HepG2 (cell line): Measurements from ENCODE around the gene JAKMIP2. TPM values are rescaled to one million over a fixed set of nuclear protein-coding genes. Genes with fewer than 3 reads are reported as not detected.

Experiments
- FOXO1 ChIP-seq: sonication (generic); formaldehyde crosslinking; IDR thresholded peaks from 2 replicates; pipeline ENCODE4 v1.4.0; 2020; ENCODE audit warnings: missing genetic modification reagents
- NFKBIZ ChIP-seq: IDR thresholded peaks from 2 replicates; pipeline ENCODE4 v1.6.1; 2018; ENCODE audit warnings: missing genetic modification reagents, missing compliant biosample characterization
- POGZ ChIP-seq: sonication (generic); formaldehyde crosslinking; IDR thresholded peaks from 2 replicates; pipeline ENCODE4 v1.4.0; 2020; ENCODE audit warnings: mild to moderate bottlenecking, missing genetic modification reagents
- SOX5 ChIP-seq: IDR thresholded peaks from 2 replicates; pipeline ENCODE4 v1.6.1; 2016; ENCODE audit warnings: borderline replicate concordance
- SOX6 ChIP-seq, 2 experiments: fragments of 450-650 bp in 1 of 2; sonication (generic) in 1 of 2; formaldehyde crosslinking in 1 of 2; IDR thresholded peaks; 2 replicates each; pipeline versions ENCODE4 v1.4.0 to v1.6.1; 2017 to 2020; ENCODE audit warnings: antibody characterized with exemption in 1 of 2, mild to moderate bottlenecking in 1 of 2, missing genetic modification reagents in 1 of 2
- STAG1 ChIP-seq: sonication (generic); formaldehyde crosslinking; IDR thresholded peaks from 2 replicates; pipeline ENCODE4 v1.4.0; 2020; ENCODE audit warnings: missing genetic modification reagents
- TRIM24 ChIP-seq: sonication (generic); formaldehyde crosslinking; IDR thresholded peaks from 2 replicates; pipeline ENCODE4 v1.8.0; 2022; ENCODE audit warnings: mild to moderate bottlenecking, missing genetic modification reagents
- U2AF2 ChIP-seq: fragments of 200-400 bp; formaldehyde crosslinking; IDR thresholded peaks from 2 replicates; pipeline ENCODE4 v1.6.1; 2017; ENCODE audit warnings: low read depth, mild to moderate bottlenecking, low read length
- ZMYM2 ChIP-seq: sonication (generic); formaldehyde crosslinking; IDR thresholded peaks from 2 replicates; pipeline ENCODE4 v1.8.0; 2022; ENCODE audit warnings: mild to moderate bottlenecking, missing genetic modification reagents
- ZNF260 ChIP-seq: sonication (generic); formaldehyde crosslinking; IDR thresholded peaks from 2 replicates; pipeline ENCODE4 v1.4.0; 2020; ENCODE audit warnings: missing genetic modification reagents, low read depth, mild to moderate bottlenecking, borderline replicate concordance
- ZNF333 ChIP-seq: sonication (generic); formaldehyde crosslinking; IDR thresholded peaks from 2 replicates; pipeline ENCODE4 v1.4.0; 2020; ENCODE audit warnings: mild to moderate bottlenecking, missing genetic modification reagents, borderline replicate concordance
- ZNF619 ChIP-seq: sonication (generic); formaldehyde crosslinking; IDR thresholded peaks from 2 replicates; pipeline ENCODE4 v1.4.0; 2020; ENCODE audit warnings: mild to moderate bottlenecking, missing genetic modification reagents
- ZNF775 ChIP-seq: sonication (generic); formaldehyde crosslinking; IDR thresholded peaks from 2 replicates; pipeline ENCODE4 v1.4.0; 2020; ENCODE audit warnings: missing genetic modification reagents, mild to moderate bottlenecking, moderate library complexity, borderline replicate concordance
- polyA plus RNA-seq, 8 experiments: library from polyadenylated mRNA; depleted of rRNA in 3 of 8; stranded (reverse) in 7 of 8; unstranded in 1 of 8; fragments of >200 nt; fragmentation: Illumina TruSeq in 4 of 8; extraction: Trizol in 4 of 8; gene quantifications; 2 replicates each; pipeline versions ENCODE4 v1.2.1 to v1.2.3, GENCODE V29; 2011 to 2016; ENCODE audit warnings: low read depth in 4 of 8, missing spikeins in 1 of 8, mixed read lengths in 1 of 8; ENCODE audit not compliant: insufficient read depth in 1 of 8
- total RNA-seq, 5 experiments: library from RNA; depleted of rRNA; stranded (reverse); fragments of >200 nt; fragmentation: Illumina TruSeq; extraction: Trizol; gene quantifications; 2 replicates each; pipeline ENCODE4 v1.2.3, GENCODE V29; 2016; ENCODE audit warnings: low read depth in 1 of 5
- TF ChIP-seq, protein P1 (sequence below): IDR thresholded peaks from 2 replicates; pipeline ENCODE4 v1.4.0; 2020; ENCODE audit warnings: mild to moderate bottlenecking, missing genetic modification reagents
- TF ChIP-seq, protein P2 (sequence below): IDR thresholded peaks from 2 replicates; pipeline ENCODE4 v1.6.1; 2016; ENCODE audit warnings: missing compliant biosample characterization, missing genetic modification reagents, borderline replicate concordance
- TF ChIP-seq, protein P3 (sequence below): sonication (generic); formaldehyde crosslinking; IDR thresholded peaks from 2 replicates; pipeline ENCODE4 v1.5.1; 2020; ENCODE audit warnings: missing genetic modification reagents, mild to moderate bottlenecking, borderline replicate concordance
- TF ChIP-seq, protein P4 (sequence below): sonication (generic); formaldehyde crosslinking; IDR thresholded peaks from 2 replicates; pipeline ENCODE4 v1.4.0; 2020; ENCODE audit warnings: missing genetic modification reagents
- TF ChIP-seq, protein P5 (sequence below): sonication (generic); formaldehyde crosslinking; conservative IDR thresholded peaks from 2 replicates; pipeline ENCODE4 v1.4.0; 2020; ENCODE audit warnings: missing genetic modification reagents

Gene JAKMIP2
- total and polyA plus RNA-seq, 2 of the 13 experiments (the other 11 are each of a cell fraction or from before 2014, with no cell fraction given): 0.04 to 2.1 TPM

DNA sequence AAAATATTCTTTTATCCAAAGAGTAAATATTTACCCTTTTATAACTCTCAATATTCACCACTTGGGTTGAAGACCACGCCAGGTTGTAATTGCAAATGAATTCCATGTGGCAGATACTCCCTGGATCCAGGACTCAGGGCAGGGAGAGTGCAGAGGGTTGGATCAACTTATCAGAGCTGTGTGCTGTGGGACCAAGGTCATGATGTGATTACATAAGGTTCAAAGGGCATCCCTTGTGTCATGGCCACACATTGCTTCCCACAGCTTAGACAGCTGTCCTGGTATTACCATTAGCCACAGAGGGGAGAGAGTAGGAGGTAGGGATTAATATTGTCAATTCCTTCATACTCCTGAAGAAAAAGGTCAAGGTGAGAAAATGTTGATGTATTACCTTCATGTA lies 133.9 kb downstream of the JAKMIP2 start (continued):
- TF ChIP-seq STAG1 (CRISPR knock-in tag): no peak
- TF ChIP-seq ZNF260: no peak
- peak; percentile 78; the same call in 1 of the 2 replicates for TF ChIP-seq FOXO1 (CRISPR knock-in tag)
- TF ChIP-seq NFKBIZ (CRISPR knock-in tag): no peak
- TF ChIP-seq, protein P1, sequence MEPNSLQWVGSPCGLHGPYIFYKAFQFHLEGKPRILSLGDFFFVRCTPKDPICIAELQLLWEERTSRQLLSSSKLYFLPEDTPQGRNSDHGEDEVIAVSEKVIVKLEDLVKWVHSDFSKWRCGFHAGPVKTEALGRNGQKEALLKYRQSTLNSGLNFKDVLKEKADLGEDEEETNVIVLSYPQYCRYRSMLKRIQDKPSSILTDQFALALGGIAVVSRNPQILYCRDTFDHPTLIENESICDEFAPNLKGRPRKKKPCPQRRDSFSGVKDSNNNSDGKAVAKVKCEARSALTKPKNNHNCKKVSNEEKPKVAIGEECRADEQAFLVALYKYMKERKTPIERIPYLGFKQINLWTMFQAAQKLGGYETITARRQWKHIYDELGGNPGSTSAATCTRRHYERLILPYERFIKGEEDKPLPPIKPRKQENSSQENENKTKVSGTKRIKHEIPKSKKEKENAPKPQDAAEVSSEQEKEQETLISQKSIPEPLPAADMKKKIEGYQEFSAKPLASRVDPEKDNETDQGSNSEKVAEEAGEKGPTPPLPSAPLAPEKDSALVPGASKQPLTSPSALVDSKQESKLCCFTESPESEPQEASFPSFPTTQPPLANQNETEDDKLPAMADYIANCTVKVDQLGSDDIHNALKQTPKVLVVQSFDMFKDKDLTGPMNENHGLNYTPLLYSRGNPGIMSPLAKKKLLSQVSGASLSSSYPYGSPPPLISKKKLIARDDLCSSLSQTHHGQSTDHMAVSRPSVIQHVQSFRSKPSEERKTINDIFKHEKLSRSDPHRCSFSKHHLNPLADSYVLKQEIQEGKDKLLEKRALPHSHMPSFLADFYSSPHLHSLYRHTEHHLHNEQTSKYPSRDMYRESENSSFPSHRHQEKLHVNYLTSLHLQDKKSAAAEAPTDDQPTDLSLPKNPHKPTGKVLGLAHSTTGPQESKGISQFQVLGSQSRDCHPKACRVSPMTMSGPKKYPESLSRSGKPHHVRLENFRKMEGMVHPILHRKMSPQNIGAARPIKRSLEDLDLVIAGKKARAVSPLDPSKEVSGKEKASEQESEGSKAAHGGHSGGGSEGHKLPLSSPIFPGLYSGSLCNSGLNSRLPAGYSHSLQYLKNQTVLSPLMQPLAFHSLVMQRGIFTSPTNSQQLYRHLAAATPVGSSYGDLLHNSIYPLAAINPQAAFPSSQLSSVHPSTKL (CRISPR knock-in tag): peak; percentile 96
- TF ChIP-seq, protein P2, sequence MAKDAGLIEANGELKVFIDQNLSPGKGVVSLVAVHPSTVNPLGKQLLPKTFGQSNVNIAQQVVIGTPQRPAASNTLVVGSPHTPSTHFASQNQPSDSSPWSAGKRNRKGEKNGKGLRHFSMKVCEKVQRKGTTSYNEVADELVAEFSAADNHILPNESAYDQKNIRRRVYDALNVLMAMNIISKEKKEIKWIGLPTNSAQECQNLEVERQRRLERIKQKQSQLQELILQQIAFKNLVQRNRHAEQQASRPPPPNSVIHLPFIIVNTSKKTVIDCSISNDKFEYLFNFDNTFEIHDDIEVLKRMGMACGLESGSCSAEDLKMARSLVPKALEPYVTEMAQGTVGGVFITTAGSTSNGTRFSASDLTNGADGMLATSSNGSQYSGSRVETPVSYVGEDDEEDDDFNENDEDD (CRISPR knock-in tag): no peak
- TF ChIP-seq, protein P3, sequence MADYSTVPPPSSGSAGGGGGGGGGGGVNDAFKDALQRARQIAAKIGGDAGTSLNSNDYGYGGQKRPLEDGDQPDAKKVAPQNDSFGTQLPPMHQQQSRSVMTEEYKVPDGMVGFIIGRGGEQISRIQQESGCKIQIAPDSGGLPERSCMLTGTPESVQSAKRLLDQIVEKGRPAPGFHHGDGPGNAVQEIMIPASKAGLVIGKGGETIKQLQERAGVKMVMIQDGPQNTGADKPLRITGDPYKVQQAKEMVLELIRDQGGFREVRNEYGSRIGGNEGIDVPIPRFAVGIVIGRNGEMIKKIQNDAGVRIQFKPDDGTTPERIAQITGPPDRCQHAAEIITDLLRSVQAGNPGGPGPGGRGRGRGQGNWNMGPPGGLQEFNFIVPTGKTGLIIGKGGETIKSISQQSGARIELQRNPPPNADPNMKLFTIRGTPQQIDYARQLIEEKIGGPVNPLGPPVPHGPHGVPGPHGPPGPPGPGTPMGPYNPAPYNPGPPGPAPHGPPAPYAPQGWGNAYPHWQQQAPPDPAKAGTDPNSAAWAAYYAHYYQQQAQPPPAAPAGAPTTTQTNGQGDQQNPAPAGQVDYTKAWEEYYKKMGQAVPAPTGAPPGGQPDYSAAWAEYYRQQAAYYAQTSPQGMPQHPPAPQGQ (CRISPR knock-in tag): no peak
- no peak for TF ChIP-seq ZNF333 (CRISPR knock-in tag)
- TF ChIP-seq U2AF2: no peak
- TF ChIP-seq, protein P4, sequence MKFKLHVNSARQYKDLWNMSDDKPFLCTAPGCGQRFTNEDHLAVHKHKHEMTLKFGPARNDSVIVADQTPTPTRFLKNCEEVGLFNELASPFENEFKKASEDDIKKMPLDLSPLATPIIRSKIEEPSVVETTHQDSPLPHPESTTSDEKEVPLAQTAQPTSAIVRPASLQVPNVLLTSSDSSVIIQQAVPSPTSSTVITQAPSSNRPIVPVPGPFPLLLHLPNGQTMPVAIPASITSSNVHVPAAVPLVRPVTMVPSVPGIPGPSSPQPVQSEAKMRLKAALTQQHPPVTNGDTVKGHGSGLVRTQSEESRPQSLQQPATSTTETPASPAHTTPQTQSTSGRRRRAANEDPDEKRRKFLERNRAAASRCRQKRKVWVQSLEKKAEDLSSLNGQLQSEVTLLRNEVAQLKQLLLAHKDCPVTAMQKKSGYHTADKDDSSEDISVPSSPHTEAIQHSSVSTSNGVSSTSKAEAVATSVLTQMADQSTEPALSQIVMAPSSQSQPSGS: peak; percentile 59; the same call in 1 of the 2 replicates
- TF ChIP-seq TRIM24: peak; percentile 92; the same call in 1 of the 2 replicates
- TF ChIP-seq, protein P5, sequence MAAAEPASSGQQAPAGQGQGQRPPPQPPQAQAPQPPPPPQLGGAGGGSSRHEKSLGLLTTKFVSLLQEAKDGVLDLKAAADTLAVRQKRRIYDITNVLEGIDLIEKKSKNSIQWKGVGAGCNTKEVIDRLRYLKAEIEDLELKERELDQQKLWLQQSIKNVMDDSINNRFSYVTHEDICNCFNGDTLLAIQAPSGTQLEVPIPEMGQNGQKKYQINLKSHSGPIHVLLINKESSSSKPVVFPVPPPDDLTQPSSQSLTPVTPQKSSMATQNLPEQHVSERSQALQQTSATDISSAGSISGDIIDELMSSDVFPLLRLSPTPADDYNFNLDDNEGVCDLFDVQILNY (CRISPR knock-in tag): no peak
- TF ChIP-seq ZNF619 (CRISPR knock-in tag): no peak
- no peak for TF ChIP-seq SOX6 (IDR thresholded peaks at IDR 0.05)
- TF ChIP-seq SOX6 (CRISPR knock-in tag; IDR thresholded peaks at IDR 0.05): peak; percentile 86
- peak; percentile 79 for TF ChIP-seq SOX5 (CRISPR knock-in tag)
- TF ChIP-seq POGZ (CRISPR knock-in tag): peak; percentile 92
- no peak for TF ChIP-seq ZMYM2
- no peak for TF ChIP-seq ZNF775 (CRISPR knock-in tag)
